Stimulated activated CD4-positive, alpha-beta T cell treated with anti-CD3 and anti-CD28 coated beads, Interleukin-1b, Interleukin-23, amount 100 ng/mL, for 4 hours (primary cell): ENCODE data around the gene ZNF331.
A peak's percentile ranks its signal among the peaks of the same experiment; 100 is the strongest.

Experiments used
- DNase-seq, 2 donors: peaks; one replicate each; pipeline ENCODE4 v3.0.0-alpha.2; 2020; ENCODE audit warnings: low read depth in 2 of 2

ZNF331 gene

DNA sequence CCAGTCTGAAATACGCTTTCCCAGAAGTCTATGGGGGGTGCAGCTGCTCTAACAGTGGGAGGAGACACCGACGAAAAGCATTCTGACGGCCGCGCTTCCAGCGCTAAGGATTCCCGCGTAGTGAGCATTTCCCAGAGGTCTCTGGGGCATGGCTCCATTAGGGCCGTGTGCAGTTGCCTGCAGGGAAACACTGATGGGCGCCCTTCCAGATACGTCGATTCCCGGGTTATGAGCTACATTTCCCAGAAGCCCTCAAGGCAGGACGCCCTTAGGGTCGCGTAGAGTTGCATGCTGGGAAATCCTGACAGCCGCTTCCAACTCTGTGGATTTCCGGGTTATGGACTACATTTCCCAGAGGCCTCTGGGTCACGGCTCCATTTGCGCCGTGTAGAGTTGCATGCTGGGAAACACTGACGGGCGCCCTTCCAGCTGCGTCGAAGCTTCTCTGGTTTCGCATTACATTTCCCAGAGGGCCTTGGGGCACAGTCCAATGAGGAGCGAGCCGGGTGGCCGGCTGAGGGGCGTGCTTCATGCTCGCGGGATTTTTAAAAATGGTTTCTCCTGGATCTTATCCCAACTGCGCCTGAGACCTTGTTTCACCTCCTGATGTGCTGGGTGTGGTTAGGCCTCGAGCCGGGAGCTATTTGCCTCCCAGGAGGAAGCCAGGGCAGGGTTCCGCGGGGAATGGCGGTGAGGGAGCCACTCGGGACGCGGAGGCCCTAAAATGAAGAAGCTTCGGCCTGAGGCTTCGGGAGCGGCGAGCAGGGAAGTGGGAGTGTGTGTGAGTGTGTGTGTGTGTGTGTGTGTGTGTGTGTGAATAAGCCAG is 17.2 kb upstream of the ZNF331 start:
- DNase-seq, result peak; percentile 65 to 80

DNA sequence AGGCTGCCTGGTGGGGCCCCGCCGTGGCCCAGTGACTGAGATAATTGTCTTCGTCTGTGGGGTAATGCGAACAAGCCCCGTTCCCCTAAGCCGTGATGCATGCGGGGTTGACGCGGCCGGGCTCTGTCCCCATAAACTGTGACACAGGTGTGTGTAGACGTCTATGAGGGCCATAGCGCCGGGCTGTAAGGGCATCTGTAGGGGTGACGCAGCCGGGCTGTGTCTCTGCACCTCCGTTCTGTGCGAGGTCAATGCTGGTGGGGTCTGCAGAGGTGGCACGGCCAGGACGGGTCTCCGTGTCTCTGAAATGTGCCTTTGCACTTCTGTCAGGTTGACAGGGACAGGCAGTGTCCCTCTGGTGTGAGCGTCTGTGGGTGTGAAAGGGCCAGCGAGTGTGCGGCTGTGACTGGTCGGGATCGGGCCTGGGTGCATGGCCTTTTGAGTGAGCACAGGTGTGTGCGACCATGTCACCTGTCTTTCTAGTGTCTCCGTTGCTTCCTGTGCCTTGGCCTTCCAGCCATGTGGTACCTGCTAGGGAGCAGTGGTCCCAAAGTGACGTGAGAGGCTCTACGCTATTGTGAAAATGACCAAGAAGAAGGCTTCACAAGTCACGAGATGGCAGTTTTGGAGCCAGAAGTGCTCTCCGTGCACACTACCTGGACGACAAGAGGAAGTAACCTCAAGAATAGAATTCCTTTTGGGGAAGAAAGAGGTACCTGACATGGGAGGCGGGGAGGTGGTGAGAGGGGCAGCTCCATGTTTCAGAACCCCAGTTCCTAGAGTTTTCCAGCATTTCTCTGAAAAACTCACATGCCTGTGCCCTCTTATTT is 16.4 kb upstream of the ZNF331 start:
- DNase-seq, result no peak

DNA sequence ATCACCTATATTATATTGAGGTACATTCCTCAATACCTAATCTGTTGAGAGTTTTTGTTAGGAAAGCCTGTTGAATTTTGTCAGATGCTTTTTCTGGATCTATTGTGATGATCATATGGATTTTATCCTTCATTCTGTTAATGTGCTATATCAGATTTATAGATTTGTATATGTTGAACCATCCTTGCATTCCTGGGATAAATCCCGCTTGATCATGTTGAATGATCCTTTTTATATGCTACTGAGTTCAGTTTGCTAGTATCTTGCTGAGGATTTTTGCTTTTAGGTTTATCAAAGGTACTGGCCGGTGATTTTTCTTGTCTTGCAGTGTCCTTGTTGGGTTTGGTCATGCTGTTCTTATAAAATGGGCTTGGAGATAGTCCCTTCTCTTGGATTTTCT is 12.0 kb upstream of the ZNF331 start:
- no peak for DNase-seq

DNA sequence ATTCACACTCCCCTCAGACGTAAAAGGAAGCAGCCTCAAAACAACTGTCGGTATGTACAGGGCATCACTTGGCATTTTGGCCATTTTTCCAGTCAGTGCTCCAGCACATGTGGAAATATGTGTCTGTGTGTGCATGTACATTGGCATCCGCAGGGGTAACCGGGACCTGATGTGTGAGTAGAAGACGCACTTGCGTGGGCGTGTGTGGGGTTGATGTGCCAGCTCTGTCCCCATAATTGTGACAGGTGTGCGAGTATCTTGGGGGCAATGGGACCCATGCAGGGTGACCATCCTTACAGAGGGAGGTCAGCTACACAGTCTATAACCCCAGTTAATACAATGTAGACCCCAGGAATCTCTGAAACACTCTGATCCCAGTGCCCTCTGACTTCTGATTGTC is 7.3 kb upstream of the ZNF331 start:
- DNase-seq, result no peak

DNA sequence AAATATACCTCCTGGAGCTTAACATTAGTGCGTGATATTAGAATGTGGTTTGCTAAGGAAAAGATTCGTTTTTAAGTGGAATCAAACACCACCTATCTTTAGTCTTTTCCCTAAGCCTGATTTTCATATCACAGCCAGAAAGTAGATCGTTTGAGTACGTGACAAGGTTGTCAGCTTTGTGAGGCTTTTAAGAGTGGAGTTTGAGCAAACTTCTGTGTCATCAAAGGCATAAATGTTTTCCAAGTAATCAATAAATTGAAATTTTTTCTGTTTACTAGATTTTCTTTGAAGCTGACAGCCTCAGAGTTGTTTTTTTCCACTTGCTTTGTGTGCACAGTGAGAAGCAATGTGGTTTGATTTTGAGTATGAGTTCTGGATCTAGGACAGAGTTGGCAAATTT is 6.5 kb upstream of the ZNF331 start:
- DNase-seq, result no peak

DNA sequence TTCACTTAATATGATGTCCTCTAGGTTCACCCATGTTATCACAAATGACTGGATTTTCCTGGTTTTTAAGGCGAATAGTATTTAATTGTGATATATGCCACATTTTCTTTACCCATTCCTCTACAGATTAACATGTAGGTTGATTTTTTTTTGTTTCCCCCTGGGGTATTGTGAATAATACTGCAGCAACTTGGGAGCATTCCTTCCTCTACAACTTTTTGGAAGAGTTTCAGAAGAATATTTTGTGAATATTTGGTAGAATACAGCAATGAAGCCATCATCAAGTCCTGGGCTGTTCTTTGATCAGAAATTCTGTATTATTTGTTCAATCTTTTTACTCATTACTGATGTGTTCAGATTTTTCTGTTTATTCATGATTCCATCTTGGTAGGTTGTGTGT is 5.6 kb upstream of the ZNF331 start:
- no peak for DNase-seq

DNA sequence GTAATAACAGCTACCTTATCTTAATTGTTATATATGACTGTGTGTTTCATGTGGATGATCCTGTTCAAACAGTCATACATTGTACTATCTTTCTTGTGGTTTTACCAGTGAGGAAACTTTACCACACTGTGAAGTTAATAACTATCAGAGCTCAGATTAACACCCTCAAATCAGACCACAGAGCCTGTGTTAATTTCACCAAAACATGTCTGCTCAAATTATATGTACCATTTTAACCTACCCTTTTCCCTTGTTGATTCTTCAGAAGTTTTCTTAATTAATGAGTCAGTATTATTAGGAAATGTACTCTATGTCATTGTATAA is 1.8 kb upstream of the ZNF331 start:
- no peak for DNase-seq

DNA sequence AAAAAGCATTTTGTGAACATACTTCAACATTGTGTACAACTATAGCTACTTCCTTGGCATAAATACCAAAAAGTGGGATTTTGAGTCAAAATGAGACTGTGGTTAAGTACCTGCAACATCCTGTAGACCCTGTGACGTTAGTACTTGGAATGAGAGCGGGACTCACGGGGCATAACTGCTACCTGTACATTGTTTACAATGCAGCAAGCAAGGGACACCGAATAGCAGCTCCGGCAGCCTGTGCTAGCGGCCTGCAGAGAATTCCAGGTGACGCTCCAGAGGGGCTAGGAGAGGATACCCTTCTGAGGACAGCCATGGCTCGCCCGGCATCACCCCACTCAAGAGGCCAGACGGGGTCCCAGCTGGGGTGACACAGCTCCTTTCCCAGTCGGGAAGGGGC is 824 bp upstream of the ZNF331 start:
- no peak for DNase-seq

DNA sequence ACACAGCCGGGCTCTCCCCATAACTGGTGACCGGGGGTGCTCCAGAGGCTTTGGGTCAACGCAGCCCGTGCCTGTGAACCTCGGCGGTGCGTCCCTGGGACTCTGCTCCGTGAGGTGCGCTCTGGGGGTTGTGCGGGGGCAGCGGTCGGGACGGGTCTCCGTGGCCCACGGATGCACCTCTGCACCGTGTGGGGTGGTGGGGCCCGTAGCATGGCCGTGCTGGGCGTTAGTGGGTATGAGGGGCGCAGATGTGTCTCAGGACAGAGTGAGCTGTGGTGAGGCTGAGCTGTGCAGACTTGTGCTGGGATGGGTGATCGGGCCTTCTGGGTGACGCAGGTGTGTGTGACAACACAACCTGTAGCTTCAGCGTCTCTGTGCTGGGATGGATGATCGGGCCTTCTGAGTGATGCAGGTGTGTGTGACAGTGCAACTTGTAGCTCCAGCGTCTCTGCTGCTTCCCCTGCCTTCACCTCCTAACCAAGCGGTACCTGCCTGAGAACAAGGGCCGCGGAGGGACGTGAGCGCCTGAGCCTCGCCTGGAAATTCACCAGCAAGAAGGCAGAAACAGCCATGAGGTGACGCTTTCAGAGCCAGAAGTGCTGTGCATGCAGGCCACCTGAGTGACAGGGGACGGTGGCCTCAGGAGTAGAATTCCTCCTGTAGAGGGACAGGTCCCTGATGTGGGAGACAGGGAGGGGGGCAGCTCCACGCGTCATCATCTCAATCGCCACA is 599 bp downstream of the ZNF331 start:
- DNase-seq, result no peak

DNA sequence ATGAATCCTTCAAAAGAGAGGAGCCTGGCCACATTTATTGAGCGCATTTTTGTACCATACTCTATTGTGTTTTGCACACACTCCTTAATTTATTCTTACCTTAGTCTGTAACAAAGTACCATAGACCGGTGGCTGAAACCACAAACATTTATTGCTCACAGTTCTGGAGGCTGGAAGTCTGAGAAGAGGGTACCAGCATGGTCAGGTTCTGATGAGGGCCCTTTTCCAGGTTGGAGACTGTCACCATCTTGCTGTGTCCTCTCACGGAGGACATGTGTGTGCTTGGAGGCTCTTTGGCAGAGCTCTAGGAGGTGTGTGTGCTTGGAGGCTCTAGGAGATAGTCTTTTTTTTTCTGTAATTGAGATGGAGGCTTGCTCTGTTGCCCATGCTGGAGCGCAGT is 2.1 kb downstream of the ZNF331 start:
- no peak for DNase-seq

DNA sequence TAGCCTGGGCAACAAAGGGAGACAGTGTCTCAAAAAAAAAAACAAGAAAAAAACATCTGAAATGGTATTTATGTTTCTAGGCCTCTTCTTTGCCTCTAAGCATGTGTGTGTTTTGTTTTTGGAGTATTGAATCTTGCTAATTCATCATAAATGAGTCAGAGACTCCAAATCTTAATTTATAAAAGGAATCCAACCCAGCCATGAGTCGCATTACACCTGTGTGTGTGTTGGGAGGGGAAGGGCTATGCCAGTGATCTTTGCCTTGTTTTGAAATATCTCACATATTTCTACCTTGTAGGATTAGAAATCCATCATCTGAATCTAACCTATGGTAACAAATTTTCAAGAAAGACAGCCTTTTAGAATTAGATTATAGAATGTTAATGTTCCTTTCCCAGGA is 4.0 kb downstream of the ZNF331 start:
- DNase-seq, result no peak

DNA sequence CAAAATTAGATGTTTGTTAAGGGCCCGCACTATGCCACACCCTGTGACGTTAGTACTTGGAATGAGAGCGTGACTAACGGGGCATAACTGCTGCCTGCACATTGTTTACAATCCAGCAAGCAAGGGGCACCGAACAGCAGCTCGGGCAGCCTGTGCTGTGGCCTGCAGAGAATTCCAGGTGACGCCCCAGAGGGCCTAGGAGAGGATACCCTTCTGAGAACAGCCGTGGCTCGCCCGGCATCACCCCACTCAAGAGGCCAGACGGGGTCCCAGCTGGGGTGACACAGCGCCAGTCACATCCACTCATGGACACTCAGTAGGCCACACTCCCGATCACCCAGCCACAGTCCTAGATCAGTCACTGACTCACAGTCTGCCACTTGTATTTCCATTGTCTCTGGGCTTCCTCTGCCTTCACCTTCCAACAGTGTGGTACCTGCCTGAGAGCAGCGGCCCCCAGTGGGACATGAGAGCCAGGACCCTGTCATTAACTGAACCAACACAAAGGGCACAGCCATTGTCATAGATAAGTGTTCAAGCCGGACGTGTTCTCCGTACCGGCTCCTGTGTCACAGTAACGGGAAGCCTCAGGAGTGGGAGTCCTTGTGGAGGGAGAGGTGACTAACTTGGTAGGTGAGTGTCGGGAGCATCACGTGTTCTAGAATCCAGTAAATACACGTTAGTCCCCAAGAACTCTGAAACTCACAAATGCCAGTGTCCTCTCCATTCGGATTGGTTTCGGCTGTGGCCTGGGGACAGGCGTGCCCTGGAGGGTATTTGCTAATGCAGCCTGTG is 7.5 kb downstream of the ZNF331 start:
- no peak for DNase-seq

DNA sequence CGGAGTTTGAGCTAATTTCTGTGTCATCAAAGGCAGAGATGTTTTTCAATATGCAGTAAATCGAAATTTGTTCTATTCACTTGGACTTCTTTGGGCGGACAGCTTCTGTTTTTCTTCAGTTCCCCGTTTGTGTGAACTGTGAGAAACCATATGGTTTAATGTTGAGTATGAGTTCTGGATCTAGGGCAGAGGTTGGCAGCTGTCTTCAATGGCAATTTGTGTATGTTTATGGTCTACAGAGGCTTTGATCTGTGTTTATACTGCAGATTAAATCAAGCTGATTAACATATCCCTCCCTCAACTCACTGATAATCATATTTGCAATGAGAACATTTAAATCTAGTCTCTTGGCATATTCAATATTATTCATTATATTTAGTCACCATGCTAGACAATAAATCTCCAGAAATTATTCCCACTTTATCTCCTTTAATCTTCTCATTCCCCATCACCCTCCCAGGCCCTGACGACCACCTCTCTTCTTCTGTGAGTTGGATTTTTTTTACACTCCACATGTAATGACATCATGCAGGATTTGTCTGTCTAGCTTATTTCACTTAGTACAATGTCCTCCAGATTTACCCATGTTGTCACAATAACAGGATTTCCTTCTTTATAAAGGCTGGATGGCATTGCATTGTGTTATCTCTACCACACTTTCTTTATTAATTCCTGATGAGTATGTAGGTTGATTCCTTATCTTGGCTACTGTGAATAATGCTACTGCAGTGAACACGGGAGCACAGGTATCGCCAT is 9.0 kb downstream of the ZNF331 start:
- DNase-seq, result no peak

DNA sequence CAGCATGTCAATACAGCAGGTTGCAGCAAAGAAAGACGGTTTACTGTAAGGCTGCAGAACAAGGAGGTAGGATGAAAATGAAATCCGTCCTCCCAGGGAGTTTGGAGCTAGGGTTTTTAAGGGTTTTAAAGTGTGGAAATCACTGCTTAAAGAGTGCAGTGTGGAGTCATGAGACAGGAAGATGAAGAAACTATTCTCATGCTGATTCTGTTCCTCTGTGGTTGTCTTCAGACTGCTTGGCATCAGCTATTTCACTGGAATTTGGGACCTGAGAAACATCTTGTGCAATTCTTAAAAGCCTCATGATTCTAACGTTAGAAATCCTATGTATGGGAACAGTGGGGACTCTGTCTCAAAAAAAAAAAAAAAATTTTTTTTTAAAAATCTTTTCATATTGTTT is 11.4 kb downstream of the ZNF331 start:
- DNase-seq, result no peak

DNA sequence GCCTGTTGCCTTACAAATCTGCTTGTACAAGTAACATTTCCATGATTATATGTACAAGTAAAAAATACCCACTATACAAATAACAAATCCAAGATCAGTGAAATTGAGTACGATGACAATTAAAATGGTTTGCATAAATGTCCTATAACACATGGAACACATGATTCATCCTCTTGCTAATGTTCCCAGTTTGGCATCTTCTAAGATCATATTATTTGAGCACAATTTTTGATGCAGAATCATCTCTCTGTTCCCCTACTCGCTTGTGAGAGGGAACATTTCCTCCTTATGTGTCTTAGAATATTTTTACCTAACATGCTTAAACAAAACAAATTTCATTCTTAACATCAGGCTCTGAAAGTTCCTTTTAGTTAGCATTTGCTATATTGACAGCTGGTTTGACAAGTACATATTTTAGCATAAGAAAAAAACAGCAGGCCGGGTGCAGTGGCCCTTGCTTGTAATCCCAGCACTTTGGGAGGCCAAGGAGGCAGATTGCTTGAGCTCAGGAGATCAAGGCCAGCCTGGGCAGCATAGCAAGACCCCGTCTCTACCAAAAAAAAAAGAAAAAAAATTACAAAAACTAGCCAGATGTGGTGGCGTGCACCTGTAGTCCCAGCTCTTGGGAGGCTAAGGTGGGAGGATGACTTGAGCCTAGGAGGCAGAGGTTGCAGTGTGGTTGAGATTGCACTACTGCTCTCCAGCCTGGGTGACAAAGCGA is 14.2 kb downstream of the ZNF331 start:
- no peak for DNase-seq

DNA sequence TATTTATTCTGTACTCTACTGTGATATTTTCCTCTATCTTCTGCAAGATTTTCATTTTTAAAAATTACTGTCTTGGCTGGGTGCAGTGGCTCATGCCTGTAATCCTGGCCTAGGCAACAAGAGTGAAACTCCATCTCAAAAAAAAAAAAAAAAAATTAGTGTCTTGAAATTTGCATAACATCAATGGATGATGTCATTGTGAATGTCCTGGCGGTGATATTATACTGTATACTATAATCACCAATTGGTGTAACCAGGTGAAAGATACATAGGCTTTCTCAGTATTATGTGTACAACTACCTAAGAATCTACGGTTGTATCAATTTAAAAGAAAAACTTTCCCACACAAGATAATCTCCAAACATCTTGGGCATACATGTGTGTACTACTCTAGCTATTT is 15.2 kb downstream of the ZNF331 start:
- no peak for DNase-seq

DNA sequence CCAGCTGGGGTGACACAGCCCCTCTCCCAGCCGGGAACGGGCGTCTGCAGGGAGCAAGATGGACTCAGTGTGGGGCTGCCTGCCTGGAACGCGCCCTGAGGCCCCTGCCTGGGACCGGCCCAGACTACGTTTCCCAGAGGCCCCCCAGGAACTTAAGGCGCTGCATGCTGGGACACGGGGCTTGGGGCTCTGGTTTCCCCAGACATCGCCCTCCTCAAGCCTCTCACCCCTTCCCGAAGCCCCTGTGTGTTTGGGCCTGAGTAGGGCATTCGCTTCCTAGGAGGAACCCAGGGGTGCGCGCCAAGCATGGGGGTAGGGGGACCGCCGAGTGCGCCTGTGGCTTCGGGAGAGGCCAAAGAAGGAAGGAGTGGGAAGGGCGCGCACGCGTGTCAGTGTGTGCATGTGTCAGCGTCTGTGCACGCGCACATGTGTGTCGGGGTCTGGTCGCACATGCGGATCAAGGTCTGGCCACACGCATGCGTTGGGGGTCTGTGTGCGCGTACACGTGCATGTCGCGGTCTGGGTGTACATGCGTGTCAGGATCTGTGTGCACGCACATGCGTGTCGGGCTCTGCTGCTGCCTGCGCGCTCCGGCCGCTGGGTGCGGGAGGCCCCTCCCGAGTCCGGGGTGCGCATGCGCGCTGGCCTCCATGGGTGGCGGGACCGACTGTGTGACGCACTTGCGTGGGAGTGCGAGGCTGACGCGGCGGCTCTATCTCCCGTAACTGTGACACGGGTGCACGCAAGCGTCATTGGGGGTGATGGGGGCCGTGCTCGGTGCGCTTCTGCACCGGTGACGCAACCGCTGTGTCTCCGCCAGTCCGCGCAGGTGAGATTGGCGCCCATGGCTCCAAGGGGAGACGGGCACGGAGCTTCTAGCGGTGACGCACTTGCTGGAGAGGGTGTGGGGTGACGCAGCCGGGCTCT is 16.2 kb downstream of the ZNF331 start:
- DNase-seq, result peak; percentile 82 to 86

DNA sequence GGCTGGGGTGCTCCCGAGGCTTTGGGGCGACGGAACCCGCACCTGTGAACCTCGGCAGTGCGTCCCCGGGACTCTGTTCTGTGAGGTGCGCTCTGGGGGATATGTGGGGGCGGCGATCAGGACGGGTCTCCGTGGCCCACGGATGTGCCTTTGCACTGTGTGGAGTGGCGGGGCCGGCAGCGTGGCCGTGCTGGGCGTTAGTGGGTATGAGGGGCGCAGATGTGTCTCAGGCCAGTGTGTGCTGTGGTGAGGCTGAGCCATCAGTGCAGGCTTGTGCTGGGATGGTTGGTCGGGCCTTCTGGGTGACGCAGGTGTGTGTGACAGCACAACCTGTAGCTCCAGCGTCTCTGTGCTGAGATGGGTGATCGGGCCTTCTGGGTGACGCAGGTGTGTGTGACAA is 16.9 kb downstream of the ZNF331 start:
- DNase-seq, result no peak

DNA sequence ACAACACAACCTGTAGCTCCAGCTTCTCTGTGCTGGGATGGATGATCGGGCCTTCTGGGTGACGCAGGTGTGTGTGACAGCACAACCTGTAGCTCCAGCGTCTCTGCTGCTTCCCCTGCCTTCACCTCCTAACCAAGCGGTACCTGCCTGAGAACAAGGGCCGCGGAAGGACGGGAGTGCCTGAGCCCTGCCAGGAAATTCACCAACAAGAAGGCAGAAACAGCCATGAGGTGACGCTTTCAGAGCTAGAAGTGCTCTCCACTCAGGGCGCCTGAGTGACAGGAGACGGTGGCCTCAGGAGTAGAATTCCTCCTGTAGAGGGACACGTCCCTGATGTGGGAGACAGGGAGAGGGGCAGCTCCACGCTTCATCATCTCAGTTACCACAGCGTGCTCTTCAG is 17.4 kb downstream of the ZNF331 start:
- no peak for DNase-seq
